ENCODE data around the gene CREB3L2. TPM values are rescaled to one million over a fixed set of nuclear protein-coding genes. Genes with fewer than 3 reads are reported as not detected.
A peak's percentile ranks its signal among the peaks of the same experiment; 100 is the strongest.

CREB3L2 gene
- polyA plus RNA-seq, 3 donors: 6.9 to 12.9 (median 11.9) TPM

DNA sequence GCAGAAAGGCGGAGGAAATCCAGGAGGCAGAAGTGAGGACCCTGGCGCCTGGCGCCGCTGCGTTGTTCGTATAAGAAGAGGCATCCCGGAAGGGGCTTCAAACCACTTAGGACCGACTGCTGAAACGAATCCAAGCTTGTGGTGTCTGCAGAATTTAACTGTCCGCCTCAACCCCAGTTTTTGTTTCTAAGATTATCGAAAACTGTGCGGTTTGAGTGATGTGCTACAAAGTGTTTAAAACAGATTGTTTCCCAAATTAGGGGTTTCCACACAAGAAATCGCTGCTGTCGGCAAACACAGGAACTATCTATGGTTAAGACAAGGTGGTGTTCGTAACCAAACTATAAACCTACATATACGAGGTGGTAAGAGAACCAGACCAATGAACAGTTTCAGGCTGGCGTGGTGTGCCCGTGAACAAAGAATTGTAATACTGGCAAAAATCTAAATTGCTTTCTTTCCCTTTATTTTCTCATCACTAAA, 154.3 kb downstream of the CREB3L2 start:
- TF ChIP-seq, protein P1, sequence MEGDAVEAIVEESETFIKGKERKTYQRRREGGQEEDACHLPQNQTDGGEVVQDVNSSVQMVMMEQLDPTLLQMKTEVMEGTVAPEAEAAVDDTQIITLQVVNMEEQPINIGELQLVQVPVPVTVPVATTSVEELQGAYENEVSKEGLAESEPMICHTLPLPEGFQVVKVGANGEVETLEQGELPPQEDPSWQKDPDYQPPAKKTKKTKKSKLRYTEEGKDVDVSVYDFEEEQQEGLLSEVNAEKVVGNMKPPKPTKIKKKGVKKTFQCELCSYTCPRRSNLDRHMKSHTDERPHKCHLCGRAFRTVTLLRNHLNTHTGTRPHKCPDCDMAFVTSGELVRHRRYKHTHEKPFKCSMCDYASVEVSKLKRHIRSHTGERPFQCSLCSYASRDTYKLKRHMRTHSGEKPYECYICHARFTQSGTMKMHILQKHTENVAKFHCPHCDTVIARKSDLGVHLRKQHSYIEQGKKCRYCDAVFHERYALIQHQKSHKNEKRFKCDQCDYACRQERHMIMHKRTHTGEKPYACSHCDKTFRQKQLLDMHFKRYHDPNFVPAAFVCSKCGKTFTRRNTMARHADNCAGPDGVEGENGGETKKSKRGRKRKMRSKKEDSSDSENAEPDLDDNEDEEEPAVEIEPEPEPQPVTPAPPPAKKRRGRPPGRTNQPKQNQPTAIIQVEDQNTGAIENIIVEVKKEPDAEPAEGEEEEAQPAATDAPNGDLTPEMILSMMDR (IDR thresholded peaks at IDR 0.05): no peak
- intact Hi-C loops (cut with micrococcal nuclease): no loop called here
- H3K27ac Mint-ChIP-seq: no peak overlapping the region

DNA sequence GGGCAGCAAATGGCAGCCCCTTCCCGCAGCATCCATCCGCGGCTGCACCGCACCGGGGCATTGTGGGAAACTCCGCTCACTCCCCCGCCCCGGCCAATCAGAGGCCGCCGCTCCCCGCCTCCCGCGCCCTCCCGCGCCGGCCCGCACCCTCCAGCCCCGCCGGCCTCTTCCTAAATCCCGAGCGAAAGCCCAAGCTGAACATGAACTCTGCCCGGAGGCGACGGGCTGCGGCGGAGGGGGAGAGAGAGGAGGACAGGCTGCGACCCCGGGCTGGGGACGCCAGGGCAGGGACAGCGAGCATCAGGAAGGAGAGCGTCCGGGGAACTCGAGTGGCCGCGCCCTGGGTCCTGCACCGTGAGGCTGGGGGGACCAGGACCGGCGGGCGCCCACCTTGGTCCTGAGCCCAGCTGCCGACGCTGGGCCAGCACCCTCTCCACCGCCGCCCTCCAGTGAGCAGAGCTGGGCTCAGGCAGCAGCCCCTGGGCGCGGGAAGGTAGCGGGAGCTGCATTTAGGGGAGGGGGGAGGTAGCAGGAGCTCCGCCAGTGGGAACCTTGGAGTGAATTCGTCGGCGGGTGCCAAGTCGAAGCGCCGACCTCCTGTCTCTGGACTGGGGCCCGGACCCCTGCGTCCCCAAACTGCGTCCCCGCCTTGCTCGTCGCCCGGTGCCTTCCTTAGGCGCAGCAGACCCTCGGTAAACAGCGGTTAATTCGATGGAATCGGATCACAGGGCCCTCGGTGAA, 154.9 kb downstream of the CREB3L2 start, which contains the start of gene DGKI:
Gene DGKI (minus strand): TSS at position 148 of the 741 bp plus-strand sequence.
- Mint-ChIP-seq H3K4me1 (peaks cover 5% of the 10 kb centered on the region), H3K4me3 (peak within 1 kb of the TSS in 1 of 2 donors; percentile 74), H3K9me3 (peaks cover 0 to 14% (median 5%) of the 10 kb centered on the region in 7 donors), H3K27me3 (ENCODE audit: low read depth in 3 of 3) (peaks cover 66 to 73% (median 68%) of the 10 kb centered on the region in 3 donors), H3K27ac (no peak within 1 kb of the TSS), H3K36me3 (peaks cover 0 to 3% of the 10 kb centered on the region in 2 donors)
- H3K4me1 ChIP-seq (ENCODE audit: control insufficient read depth in 1 of 2, insufficient read depth in 2 of 2, low read length in 2 of 2): peaks cover 0 to 2% of the 10 kb centered on the region in 2 donors
- no peak within 1 kb of the TSS for H2AFZ ChIP-seq (ENCODE audit: insufficient read depth, low read depth, low read length, poor library complexity, severe bottlenecking)
- no peaks in the 10 kb centered on the region for H3K36me3 ChIP-seq (replicated peaks in 1 of 2; ENCODE audit: control insufficient read depth in 1 of 2, insufficient read depth in 2 of 2, low read length in 2 of 2)
- no peaks in the 10 kb centered on the region for H3K79me2 ChIP-seq (ENCODE audit: insufficient read depth, low read length)
- intact Hi-C loops (cut with micrococcal nuclease): no loop called here
- no peak within 1 kb of the TSS for H3K4me3 ChIP-seq (replicated peaks in 1 of 3; ENCODE audit: low read depth in 2 of 3, low read length in 3 of 3)
- DNase-seq: no peak
- H4K20me1 ChIP-seq (ENCODE audit: insufficient read depth, low read length): no peaks in the 10 kb centered on the region
- no peak within 1 kb of the TSS for H3K9ac ChIP-seq (ENCODE audit: insufficient read depth, low read length, poor library complexity, severe bottlenecking)
- no peak within 1 kb of the TSS for H3K27ac ChIP-seq (ENCODE audit: low read depth in 1 of 2, low read length in 2 of 2)
- 1% methylated on average over 66 of the region's 66 CpGs for WGBS (ENCODE audit: insufficient coverage)
- H3K9me3 ChIP-seq (replicated peaks in 1 of 2; ENCODE audit: control insufficient read depth in 1 of 2, insufficient read depth in 1 of 2, low read length in 2 of 2): peaks cover 0 to 33% of the 10 kb centered on the region in 2 donors
- H3K4me2 ChIP-seq (replicated peaks; ENCODE audit: extremely low read depth, low read length, poor library complexity, severe bottlenecking): no peak within 1 kb of the TSS
- H3K27me3 ChIP-seq (ENCODE audit: control insufficient read depth in 2 of 2, insufficient read depth in 2 of 2, low read length in 2 of 2): peaks cover 56 to 75% of the 10 kb centered on the region in 2 donors
- TF ChIP-seq, protein P1 (IDR thresholded peaks at IDR 0.05): no peak

More for the DNA sequence above, 154.3 kb downstream of the CREB3L2 start:
- H3K27ac ChIP-seq (ENCODE audit: low read depth in 1 of 2, low read length in 2 of 2): no peak overlapping the region
- H3K4me2 ChIP-seq (replicated peaks; ENCODE audit: extremely low read depth, low read length, poor library complexity, severe bottlenecking): no peak overlapping the region
- 12% methylated on average over 13 of the region's 18 CpGs for WGBS (ENCODE audit: insufficient coverage)
- no peak for DNase-seq
- no peak overlapping the region for H3K4me3 ChIP-seq (replicated peaks in 1 of 3; ENCODE audit: low read depth in 2 of 3, low read length in 3 of 3)
- peaks cover 0 to 2% of the 10 kb centered on the region in 2 donors for H3K4me1 ChIP-seq (ENCODE audit: control insufficient read depth in 1 of 2, insufficient read depth in 2 of 2, low read length in 2 of 2)
- no peaks in the 10 kb centered on the region for H3K79me2 ChIP-seq (ENCODE audit: insufficient read depth, low read length)
- H3K9me3 ChIP-seq (replicated peaks in 1 of 2; ENCODE audit: control insufficient read depth in 1 of 2, insufficient read depth in 1 of 2, low read length in 2 of 2): peaks cover 0 to 33% of the 10 kb centered on the region in 2 donors
- no peaks in the 10 kb centered on the region for H4K20me1 ChIP-seq (ENCODE audit: insufficient read depth, low read length)
- Mint-ChIP-seq H3K36me3 (peaks cover 0 to 3% of the 10 kb centered on the region in 2 donors), H3K4me3 (peak overlapping the region in 1 of 2 donors; percentile 74), H3K9me3 (peaks cover 0 to 14% (median 5%) of the 10 kb centered on the region in 7 donors), H3K4me1 (peaks cover 5% of the 10 kb centered on the region), H3K27me3 (ENCODE audit: low read depth in 3 of 3) (peaks cover 63 to 73% (median 68%) of the 10 kb centered on the region in 3 donors)
- H3K27me3 ChIP-seq (ENCODE audit: control insufficient read depth in 2 of 2, insufficient read depth in 2 of 2, low read length in 2 of 2): peaks cover 56 to 70% of the 10 kb centered on the region in 2 donors
- no peaks in the 10 kb centered on the region for H3K36me3 ChIP-seq (replicated peaks in 1 of 2; ENCODE audit: control insufficient read depth in 1 of 2, insufficient read depth in 2 of 2, low read length in 2 of 2)
- no peak overlapping the region for H3K9ac ChIP-seq (ENCODE audit: insufficient read depth, low read length, poor library complexity, severe bottlenecking)
- H2AFZ ChIP-seq (ENCODE audit: insufficient read depth, low read depth, low read length, poor library complexity, severe bottlenecking): no peak overlapping the region

Data from CD14-positive monocyte (primary cell).